ENCODE data around the gene MAGI2. TPM values are rescaled to one million over a fixed set of nuclear protein-coding genes. Genes with fewer than 3 reads are reported as not detected.

MAGI2 gene
- total RNA-seq, 2 experiments from 2014 or later, result 0.03 to 0.17 TPM

- Histone ChIP-seq H3K4me2 (ENCODE audit: low read length) (no peak overlapping the region), H3K9me3 (ENCODE audit: low read length) (no peaks in the 10 kb centered on the region), H3K4me3 (ENCODE audit: low read depth, low read length, poor library complexity, severe bottlenecking) (no peak overlapping the region), H4K20me1 (ENCODE audit: insufficient read depth, low read length) (no peaks in the 10 kb centered on the region), H3K9me2 (ENCODE audit: insufficient read depth, low read length) (no peaks in the 10 kb centered on the region), H3K36me3 (ENCODE audit: insufficient read depth, low read length) (no peaks in the 10 kb centered on the region), H3K27ac (ENCODE audit: low read depth, low read length, poor library complexity, severe bottlenecking) (no peak overlapping the region), H2AFZ (ENCODE audit: low read length) (no peak overlapping the region), H3K4me1 (ENCODE audit: insufficient read depth, low read length, poor library complexity, severe bottlenecking) (no peaks in the 10 kb centered on the region), H3K79me2 (ENCODE audit: insufficient read depth, low read depth, low read length) (no peaks in the 10 kb centered on the region)
- no peak for DNase-seq (ENCODE audit: low spot score)
- CTCF ChIA-PET (ENCODE audit: unreplicated experiment), result no interaction called here
- TF ChIP-seq CTCF (conservative IDR thresholded peaks at IDR 0.05; ENCODE audit: low read length), result no peak
- no peak for TF ChIP-seq EZH2phosphoT487 (IDR thresholded peaks at IDR 0.05; ENCODE audit: borderline replicate concordance, low read depth, low read length)
- intact Hi-C loops (cut with micrococcal nuclease; ENCODE audit: unreplicated experiment), result no loop called here
- BruUV-seq (replicated peaks), result no TSS peak
- POLR2A ChIA-PET, result no interaction called here
Observed at GRCh38 chr7:78081344-78081743, 1372.1 kb downstream of the MAGI2 start.

GRCh38 chr7:78080811-78081210, 1372.7 kb downstream of the MAGI2 start:
- H3K4me2 ChIP-seq (ENCODE audit: low read length), result no peak overlapping the region
- POLR2A ChIA-PET, result interaction anchor here (0.6 to 0.9 kb wide), 2 partner anchors 163 to 253 kb away, joined by 3 to 4 read pairs; no protein-coding TSS in a partner anchor
- no peak overlapping the region for H3K4me3 ChIP-seq (ENCODE audit: low read depth, low read length, poor library complexity, severe bottlenecking)
- no peaks in the 10 kb centered on the region for H3K9me2 ChIP-seq (ENCODE audit: insufficient read depth, low read length)
- TF ChIP-seq CTCF (conservative IDR thresholded peaks at IDR 0.05; ENCODE audit: low read length) (no peak), EZH2phosphoT487 (IDR thresholded peaks at IDR 0.05; ENCODE audit: borderline replicate concordance, low read depth, low read length) (no peak)
- no peaks in the 10 kb centered on the region for H3K9me3 ChIP-seq (ENCODE audit: low read length)
- H3K36me3 ChIP-seq (ENCODE audit: insufficient read depth, low read length), result no peaks in the 10 kb centered on the region
- DNase-seq (ENCODE audit: low spot score), result no peak
- no peaks in the 10 kb centered on the region for H4K20me1 ChIP-seq (ENCODE audit: insufficient read depth, low read length)
- BruUV-seq (replicated peaks), result no TSS peak
- CTCF ChIA-PET (ENCODE audit: unreplicated experiment), result no interaction called here
- H3K4me1 ChIP-seq (ENCODE audit: insufficient read depth, low read length, poor library complexity, severe bottlenecking), result no peaks in the 10 kb centered on the region
- no peak overlapping the region for H3K27ac ChIP-seq (ENCODE audit: low read depth, low read length, poor library complexity, severe bottlenecking)
- no peaks in the 10 kb centered on the region for H3K79me2 ChIP-seq (ENCODE audit: insufficient read depth, low read depth, low read length)
- intact Hi-C loops (cut with micrococcal nuclease; ENCODE audit: unreplicated experiment), result no loop called here
- H2AFZ ChIP-seq (ENCODE audit: low read length), result no peak overlapping the region

GRCh38 chr7:78080241-78080640, 1373.2 kb downstream of the MAGI2 start:
- H3K4me2 ChIP-seq (ENCODE audit: low read length), result no peak overlapping the region
- H2AFZ ChIP-seq (ENCODE audit: low read length), result no peak overlapping the region
- ChIA-PET POLR2A (interaction anchor here (0.6 to 1.0 kb wide), 3 partner anchors 42 to 252 kb away, joined by 3 to 4 read pairs (median 3); no protein-coding TSS in a partner anchor), CTCF (ENCODE audit: unreplicated experiment) (no interaction called here)
- intact Hi-C loops (cut with micrococcal nuclease; ENCODE audit: unreplicated experiment), result no loop called here
- no peaks in the 10 kb centered on the region for H3K36me3 ChIP-seq (ENCODE audit: insufficient read depth, low read length)
- no peak overlapping the region for H3K27ac ChIP-seq (ENCODE audit: low read depth, low read length, poor library complexity, severe bottlenecking)
- DNase-seq (ENCODE audit: low spot score), result no peak
- no peak overlapping the region for H3K4me3 ChIP-seq (ENCODE audit: low read depth, low read length, poor library complexity, severe bottlenecking)
- TF ChIP-seq CTCF (conservative IDR thresholded peaks at IDR 0.05; ENCODE audit: low read length), result no peak
- TF ChIP-seq EZH2phosphoT487 (IDR thresholded peaks at IDR 0.05; ENCODE audit: borderline replicate concordance, low read depth, low read length), result no peak
- H4K20me1 ChIP-seq (ENCODE audit: insufficient read depth, low read length), result no peaks in the 10 kb centered on the region
- H3K4me1 ChIP-seq (ENCODE audit: insufficient read depth, low read length, poor library complexity, severe bottlenecking), result no peaks in the 10 kb centered on the region
- H3K79me2 ChIP-seq (ENCODE audit: insufficient read depth, low read depth, low read length), result no peaks in the 10 kb centered on the region
- no peaks in the 10 kb centered on the region for H3K9me3 ChIP-seq (ENCODE audit: low read length)
- BruUV-seq (replicated peaks), result no TSS peak
- H3K9me2 ChIP-seq (ENCODE audit: insufficient read depth, low read length), result no peaks in the 10 kb centered on the region
